ENCODE data around the gene PLA2G4E. TPM values are rescaled to one million over a fixed set of nuclear protein-coding genes. Genes with fewer than 3 reads are reported as not detected.

PLA2G4E gene
- total and polyA plus RNA-seq, 9 of the 15 experiments (the other 6 are each of a cell fraction or from before 2014, with no cell fraction given), result 0.03 TPM; not detected in 8

DNA sequence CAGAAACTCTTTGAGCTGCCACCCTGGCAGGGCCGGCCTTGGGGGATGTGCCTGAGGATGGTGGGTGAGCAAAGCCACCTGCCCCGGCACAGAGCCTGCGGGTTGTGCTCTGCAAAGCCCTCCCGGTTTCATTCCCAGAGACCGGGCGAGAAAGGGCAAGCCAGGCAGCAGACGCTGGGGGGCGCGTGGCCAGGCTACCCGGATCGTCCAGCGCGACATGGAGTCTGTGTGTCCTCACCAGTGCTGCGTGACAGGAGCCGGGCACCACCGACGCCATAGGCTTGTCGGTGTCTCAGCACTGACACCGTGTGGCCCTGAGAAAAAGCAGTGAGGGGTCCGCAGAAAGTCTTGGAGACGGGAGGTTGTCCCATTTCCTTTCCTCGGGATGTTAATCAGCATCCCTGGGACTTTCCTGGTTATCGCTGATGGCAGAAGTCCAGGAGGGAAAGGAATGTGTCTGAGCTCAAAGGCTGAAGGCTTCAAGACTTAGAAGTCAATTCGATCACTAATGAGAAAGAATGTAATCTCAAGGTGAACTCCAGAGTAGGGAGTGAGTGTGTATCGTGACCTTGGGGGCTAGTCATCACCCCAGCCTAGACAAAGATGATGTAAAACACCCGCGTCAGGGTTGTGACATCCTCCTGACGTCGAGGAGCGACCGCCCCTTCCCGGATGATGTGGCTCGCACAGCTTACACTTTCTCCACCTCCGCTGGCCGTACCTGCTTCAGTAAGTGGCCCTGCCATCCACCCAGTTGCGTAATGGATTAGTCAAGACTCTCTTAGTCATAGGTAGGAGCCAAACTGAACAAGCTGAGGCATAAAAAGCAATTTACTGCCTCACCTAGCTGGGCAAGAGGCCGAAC is 36.3 kb upstream of the PLA2G4E start (continued):
- TF ChIP-seq ILF3 (IDR thresholded peaks at IDR 0.05; ENCODE audit: borderline replicate concordance) (no peak), HOXB6 (CRISPR knock-in tag; IDR thresholded peaks at IDR 0.05; ENCODE audit: borderline replicate concordance) (no peak), PHF8 (IDR thresholded peaks at IDR 0.05; ENCODE audit: borderline replicate concordance, low read length) (peak; percentile 7; the same call in 1 of the 2 replicates), YY1 (IDR thresholded peaks at IDR 0.05; ENCODE audit: borderline replicate concordance in 1 of 3, control insufficient read depth in 1 of 3, extremely low read depth in 1 of 3, insufficient read depth in 3 of 3, insufficient read length in 1 of 3, insufficient replicate concordance in 2 of 3, low read depth in 1 of 3, low read length in 2 of 3) (peak in 1 of 3 experiments; percentile 66), NR2C2 (CRISPR knock-in tag; IDR thresholded peaks at IDR 0.05) (no peak), NR2C2 (tag; IDR thresholded peaks at IDR 0.05) (peak; percentile 36; the same call in 1 of the 2 replicates), KHSRP (IDR thresholded peaks at IDR 0.05) (peak; percentile 35; the same call in 1 of the 2 replicates), SNIP1 (IDR thresholded peaks at IDR 0.05; ENCODE audit: low read depth) (no peak), HMG20B (CRISPR knock-in tag; IDR thresholded peaks at IDR 0.05) (no peak), CREM (IDR thresholded peaks at IDR 0.05; ENCODE audit: low read depth) (peak; percentile 95), NRF1 (conservative IDR thresholded peaks at IDR 0.05 in 1 of 2, IDR thresholded peaks at IDR 0.05 in 1 of 2) (0 out of 4 replicates have a peak, but pooled peaks of 1 of the 2 experiments have one; percentile 3), RAD21 (CRISPR knock-in tag; conservative IDR thresholded peaks at IDR 0.05 in 1 of 2, IDR thresholded peaks at IDR 0.05 in 1 of 2) (peak; percentile 65 to 78), NFIC (IDR thresholded peaks at IDR 0.05) (no peak; the same call in 1 of the 2 replicates), SNRNP70 (optimal IDR thresholded peaks at IDR 0.05; ENCODE audit: low read depth, low read length) (no peak), BMI1 (IDR thresholded peaks at IDR 0.05; ENCODE audit: low read length) (no peak)
- TF ChIP-seq, protein P1, sequence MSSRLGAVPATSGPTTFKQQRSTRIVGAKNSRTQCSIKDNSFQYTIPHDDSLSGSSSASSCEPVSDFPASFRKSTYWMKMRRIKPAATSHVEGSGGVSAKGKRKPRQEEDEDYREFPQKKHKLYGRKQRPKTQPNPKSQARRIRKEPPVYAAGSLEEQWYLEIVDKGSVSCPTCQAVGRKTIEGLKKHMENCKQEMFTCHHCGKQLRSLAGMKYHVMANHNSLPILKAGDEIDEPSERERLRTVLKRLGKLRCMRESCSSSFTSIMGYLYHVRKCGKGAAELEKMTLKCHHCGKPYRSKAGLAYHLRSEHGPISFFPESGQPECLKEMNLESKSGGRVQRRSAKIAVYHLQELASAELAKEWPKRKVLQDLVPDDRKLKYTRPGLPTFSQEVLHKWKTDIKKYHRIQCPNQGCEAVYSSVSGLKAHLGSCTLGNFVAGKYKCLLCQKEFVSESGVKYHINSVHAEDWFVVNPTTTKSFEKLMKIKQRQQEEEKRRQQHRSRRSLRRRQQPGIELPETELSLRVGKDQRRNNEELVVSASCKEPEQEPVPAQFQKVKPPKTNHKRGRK (tag; IDR thresholded peaks at IDR 0.05), result no peak
- TF ChIP-seq, protein P2, sequence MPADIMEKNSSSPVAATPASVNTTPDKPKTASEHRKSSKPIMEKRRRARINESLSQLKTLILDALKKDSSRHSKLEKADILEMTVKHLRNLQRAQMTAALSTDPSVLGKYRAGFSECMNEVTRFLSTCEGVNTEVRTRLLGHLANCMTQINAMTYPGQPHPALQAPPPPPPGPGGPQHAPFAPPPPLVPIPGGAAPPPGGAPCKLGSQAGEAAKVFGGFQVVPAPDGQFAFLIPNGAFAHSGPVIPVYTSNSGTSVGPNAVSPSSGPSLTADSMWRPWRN (IDR thresholded peaks at IDR 0.05; ENCODE audit: low read depth), result no peak
- TF ChIP-seq, protein P3, sequence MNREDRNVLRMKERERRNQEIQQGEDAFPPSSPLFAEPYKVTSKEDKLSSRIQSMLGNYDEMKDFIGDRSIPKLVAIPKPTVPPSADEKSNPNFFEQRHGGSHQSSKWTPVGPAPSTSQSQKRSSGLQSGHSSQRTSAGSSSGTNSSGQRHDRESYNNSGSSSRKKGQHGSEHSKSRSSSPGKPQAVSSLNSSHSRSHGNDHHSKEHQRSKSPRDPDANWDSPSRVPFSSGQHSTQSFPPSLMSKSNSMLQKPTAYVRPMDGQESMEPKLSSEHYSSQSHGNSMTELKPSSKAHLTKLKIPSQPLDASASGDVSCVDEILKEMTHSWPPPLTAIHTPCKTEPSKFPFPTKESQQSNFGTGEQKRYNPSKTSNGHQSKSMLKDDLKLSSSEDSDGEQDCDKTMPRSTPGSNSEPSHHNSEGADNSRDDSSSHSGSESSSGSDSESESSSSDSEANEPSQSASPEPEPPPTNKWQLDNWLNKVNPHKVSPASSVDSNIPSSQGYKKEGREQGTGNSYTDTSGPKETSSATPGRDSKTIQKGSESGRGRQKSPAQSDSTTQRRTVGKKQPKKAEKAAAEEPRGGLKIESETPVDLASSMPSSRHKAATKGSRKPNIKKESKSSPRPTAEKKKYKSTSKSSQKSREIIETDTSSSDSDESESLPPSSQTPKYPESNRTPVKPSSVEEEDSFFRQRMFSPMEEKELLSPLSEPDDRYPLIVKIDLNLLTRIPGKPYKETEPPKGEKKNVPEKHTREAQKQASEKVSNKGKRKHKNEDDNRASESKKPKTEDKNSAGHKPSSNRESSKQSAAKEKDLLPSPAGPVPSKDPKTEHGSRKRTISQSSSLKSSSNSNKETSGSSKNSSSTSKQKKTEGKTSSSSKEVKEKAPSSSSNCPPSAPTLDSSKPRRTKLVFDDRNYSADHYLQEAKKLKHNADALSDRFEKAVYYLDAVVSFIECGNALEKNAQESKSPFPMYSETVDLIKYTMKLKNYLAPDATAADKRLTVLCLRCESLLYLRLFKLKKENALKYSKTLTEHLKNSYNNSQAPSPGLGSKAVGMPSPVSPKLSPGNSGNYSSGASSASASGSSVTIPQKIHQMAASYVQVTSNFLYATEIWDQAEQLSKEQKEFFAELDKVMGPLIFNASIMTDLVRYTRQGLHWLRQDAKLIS (CRISPR knock-in tag; IDR thresholded peaks at IDR 0.05), result no peak
- TF ChIP-seq, protein P4, sequence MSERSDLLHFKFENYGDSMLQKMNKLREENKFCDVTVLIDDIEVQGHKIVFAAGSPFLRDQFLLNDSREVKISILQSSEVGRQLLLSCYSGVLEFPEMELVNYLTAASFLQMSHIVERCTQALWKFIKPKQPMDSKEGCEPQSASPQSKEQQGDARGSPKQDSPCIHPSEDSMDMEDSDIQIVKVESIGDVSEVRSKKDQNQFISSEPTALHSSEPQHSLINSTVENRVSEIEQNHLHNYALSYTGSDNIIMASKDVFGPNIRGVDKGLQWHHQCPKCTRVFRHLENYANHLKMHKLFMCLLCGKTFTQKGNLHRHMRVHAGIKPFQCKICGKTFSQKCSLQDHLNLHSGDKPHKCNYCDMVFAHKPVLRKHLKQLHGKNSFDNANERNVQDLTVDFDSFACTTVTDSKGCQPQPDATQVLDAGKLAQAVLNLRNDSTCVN (CRISPR knock-in tag; IDR thresholded peaks at IDR 0.05), result no peak
